ENCODE data around the gene SHISAL2A.

Gene SHISAL2A

GRCh38 chr1:52662645-52663313, 29.8 kb downstream of the SHISAL2A start:
- DNase-seq: no peak

DNA sequence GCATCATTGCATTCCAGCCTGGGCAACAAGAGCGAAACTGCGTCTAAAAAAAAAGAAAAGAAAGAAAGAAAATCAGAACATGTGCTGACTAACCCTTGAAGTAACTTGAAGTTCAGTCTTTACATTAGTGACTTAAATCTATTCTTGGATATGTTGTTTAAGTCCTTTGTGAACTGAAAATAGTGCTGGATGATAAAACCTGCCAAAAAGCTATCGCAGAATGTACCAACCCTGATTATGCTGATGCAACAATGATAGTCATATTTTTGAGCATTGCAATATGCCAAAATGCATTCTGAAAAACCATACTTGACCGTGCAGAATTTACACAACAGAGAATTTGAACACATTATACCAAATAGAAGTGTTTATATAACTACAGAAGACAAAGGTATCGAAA, 30.7 kb downstream of the SHISAL2A start:
- DNase-seq: no peak

- DNase-seq: no peak
Observed at GRCh38 chr1:52665006-52665941, 32.3 kb downstream of the SHISAL2A start.

DNA sequence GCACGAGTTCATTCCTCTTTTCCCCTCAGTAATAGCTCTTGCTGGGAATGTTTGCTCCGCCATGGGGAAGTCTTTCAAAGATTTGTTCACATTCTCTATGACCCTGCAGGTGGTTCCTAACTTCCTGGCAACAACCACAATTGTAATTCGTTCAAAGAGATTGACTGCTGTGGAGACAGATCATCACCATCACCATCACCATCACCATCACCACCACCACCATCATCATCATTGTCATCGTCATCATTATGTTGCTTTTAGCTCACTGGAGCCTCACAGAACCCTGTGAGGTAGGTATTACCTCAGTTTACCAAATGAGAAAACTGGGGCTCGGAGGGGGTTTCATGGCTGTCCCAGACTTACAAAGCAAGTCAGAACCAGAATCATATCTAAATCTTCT, 34.3 kb downstream of the SHISAL2A start:
- no peak for DNase-seq

GRCh38 chr1:52667984-52668383, 35.0 kb downstream of the SHISAL2A start:
- DNase-seq: no peak

GRCh38 chr1:52668711-52669110, 35.7 kb downstream of the SHISAL2A start:
- DNase-seq: no peak

- no peak for DNase-seq
Observed at GRCh38 chr1:52669696-52670095, 36.7 kb downstream of the SHISAL2A start.

- no peak for DNase-seq
Observed at GRCh38 chr1:52670604-52671003, 37.6 kb downstream of the SHISAL2A start.

DNA sequence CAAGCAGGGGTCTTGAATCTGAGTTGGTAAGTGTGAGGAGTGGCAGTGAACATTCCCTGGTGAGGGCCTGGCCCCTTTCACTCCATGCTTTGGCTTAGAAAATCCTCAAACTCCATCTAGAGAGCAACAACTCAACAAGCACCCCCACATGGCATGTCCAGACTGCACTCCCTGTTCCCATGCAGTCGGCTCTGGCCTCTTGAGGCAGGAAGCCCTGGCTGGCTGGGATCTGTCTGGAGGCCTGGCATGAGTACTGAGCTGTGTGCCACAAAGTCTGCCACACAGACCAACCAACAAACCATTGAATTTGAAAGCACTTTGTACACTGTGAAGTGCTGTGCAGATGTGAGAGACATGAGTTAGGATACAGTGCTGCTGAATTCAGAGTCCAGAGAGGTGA, 40.0 kb downstream of the SHISAL2A start:
- DNase-seq: no peak

GRCh38 chr1:52673513-52673912, 40.5 kb downstream of the SHISAL2A start:
- DNase-seq: no peak

DNA sequence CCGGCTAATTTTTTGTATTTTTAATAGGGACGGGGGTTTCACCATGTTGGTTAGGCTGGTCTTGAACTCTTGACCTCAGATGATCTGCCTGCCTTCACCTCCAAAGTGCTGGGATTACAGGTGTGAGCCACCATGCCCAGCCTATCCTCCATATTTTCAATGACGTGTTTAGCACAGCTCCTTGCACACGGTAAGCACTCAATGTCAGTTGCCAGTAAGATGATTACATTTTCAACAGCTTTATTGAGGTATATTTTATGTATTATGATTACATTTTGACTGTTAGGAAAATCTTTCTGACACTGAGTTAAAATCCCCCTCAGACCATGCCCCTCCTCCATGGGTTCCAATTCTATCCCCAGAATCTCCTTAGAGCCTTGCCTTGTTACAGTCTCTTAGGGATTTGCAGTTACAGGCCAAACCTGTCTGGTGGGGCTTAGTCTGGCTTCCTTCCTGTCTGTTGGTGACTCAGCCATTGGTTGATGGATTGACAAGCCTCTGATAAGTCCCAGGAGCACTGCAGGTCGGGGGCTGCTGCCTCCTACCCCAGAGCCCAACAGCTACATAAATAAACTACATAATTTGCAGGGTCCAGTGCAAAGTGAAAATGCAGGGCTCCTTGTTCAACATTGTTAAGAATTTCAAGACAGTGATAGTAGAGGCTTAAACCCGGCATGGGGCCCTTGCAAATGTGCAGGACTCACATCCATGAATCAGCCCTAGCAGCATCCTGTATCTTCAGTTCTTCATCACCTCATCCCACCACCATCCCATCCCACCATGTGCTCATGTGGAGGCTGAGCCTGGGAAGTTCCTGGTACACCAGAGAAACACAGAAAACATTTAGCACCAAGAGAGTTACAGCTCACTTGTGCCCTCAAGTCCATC, 41.8 kb downstream of the SHISAL2A start:
- DNase-seq: no peak

- no peak for DNase-seq
Observed at GRCh38 chr1:52676249-52676903, 43.4 kb downstream of the SHISAL2A start.

- DNase-seq: no peak
Observed at GRCh38 chr1:52677076-52677806, 44.3 kb downstream of the SHISAL2A start.

GRCh38 chr1:52679048-52679447, 46.1 kb downstream of the SHISAL2A start:
- DNase-seq: no peak

GRCh38 chr1:52679498-52679897, 46.5 kb downstream of the SHISAL2A start:
- no peak for DNase-seq

GRCh38 chr1:52680353-52680752, 47.4 kb downstream of the SHISAL2A start:
- DNase-seq: no peak

DNA sequence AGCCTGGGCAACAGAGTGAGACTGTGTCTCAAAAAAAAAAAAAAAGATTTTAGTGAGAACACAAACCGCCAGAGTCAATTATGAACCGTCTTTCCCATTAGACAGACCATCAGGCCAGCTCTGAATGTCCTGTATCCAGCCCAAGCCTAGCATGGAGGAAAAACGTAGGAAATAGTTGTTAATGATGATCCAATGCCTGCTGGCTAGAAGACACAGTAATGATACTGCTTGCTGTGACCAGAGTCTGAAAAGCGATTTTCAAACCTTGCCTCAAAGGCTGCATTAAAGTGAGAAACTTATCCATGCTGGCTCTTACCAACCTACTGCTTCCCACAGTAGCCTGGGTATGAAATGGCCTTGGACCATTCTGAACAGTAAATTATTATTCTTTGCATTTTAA, 48.2 kb downstream of the SHISAL2A start:
- no peak for DNase-seq

- no peak for DNase-seq
Observed at GRCh38 chr1:52683367-52683940, 50.5 kb downstream of the SHISAL2A start.

GRCh38 chr1:52684545-52684944, 51.6 kb downstream of the SHISAL2A start:
- DNase-seq: no peak

DNA sequence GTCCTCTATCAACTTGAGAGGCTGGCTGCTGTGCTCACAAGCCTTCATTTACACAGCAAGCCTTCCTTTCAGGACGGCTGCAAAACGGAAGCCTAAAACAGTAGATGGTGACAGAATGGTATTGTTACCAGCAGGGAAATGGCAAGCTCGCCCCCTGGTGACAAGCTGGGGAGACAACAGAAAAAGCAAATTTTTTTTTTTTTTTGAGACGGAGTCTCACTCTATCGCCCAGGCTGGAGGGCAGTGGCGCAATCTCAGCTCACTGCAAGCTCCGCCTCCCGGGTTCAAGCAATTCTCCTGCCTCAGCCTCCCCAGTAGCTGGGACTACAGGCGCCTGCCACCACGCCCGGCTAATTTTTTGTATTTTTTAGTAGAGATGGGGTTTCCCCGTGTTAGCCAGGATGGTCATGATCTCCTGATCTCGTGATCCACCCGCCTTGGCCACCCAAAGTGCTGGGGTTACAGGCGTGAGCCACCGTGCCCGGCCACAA, 53.3 kb downstream of the SHISAL2A start:
- peak; percentile 65 for DNase-seq

DNA sequence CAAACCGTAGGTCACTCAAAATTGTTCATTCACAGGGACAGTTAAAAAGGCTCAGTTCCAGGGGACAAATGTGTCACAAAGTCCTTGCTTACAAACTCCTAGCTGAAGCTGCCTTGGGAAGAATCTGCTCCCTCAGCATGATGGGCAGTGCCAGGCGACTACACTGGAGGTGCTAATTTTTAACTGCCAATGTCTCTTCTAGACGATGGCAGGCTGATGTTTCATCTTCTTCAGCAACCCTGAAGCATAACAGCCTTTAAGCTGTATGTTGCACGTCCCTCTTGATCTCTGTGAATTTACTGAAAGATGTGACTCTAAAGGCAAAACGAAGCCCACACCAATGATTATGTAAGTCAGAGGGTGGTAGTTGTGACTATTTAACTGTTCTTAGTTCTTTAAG, 53.9 kb downstream of the SHISAL2A start:
- DNase-seq: no peak
